22Rv1 (cell line): ENCODE data around the gene HECTD1.

Experiments
- CTCF ChIP-seq: fragments of 450-650 bp; IDR thresholded peaks from 2 replicates; pipeline ENCODE4 v1.5.1; 2017; ENCODE audit warnings: mild to moderate bottlenecking
- ZFX ChIP-seq: fragments of 450-650 bp; IDR thresholded peaks from 2 replicates; pipeline ENCODE4 v1.6.1; 2017; ENCODE audit warnings: antibody characterized with exemption, borderline replicate concordance

DNA sequence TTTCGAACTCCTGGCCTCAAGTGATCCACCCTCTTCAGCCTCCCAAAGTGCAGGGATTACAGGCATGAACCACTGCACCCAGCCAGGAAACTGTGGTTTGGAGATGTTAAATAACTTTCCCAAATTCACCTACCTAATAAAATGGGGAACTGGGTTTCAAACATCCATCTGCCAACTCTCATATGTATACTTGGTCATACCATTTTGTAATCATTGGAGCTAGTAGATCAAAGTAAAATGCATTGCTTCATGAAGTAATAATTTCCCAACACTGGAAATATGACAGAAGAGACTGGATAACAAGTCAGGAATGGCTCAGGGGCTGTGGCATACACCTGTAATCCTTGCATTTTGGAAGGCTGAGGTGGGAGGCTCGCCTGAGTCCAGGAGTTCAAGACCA, 5.3 kb upstream of the HECTD1 start:
- TF ChIP-seq CTCF: no peak
- TF ChIP-seq ZFX: no peak
